ENCODE results near the gene TMEM50B. TPM values are rescaled to one million over a fixed set of nuclear protein-coding genes. Genes with fewer than 3 reads are reported as not detected.

TMEM50B gene
- total RNA-seq, 1 donor from 2014 or later: 29.7 TPM

GRCh38 chr21:33461538-33462250 lies 18.1 kb downstream of the TMEM50B start:
- H3K4me3 Mint-ChIP-seq (ENCODE audit: unreplicated experiment): no peak overlapping the region
- no peak overlapping the region for H3K27ac ChIP-seq (ENCODE audit: low read depth, low read length)
- peaks cover 4% of the 10 kb centered on the region for H3K4me1 Mint-ChIP-seq (ENCODE audit: low read depth, unreplicated experiment)

GRCh38 chr21:33458861-33459260 lies 20.9 kb downstream of the TMEM50B start:
- Histone ChIP-seq H3K9ac (ENCODE audit: low read length) (no peak overlapping the region), H3K27ac (ENCODE audit: low read depth, low read length) (no peak overlapping the region), H3K79me2 (ENCODE audit: insufficient read depth, low read length) (no peaks in the 10 kb centered on the region), H3K4me2 (ENCODE audit: low read length) (no peak overlapping the region), H4K20me1 (ENCODE audit: insufficient read depth, low read length) (no peaks in the 10 kb centered on the region), H3K4me1 (ENCODE audit: insufficient read depth, low read length) (no peaks in the 10 kb centered on the region), H3K9me3 (ENCODE audit: insufficient read depth, low read depth, low read length) (no peaks in the 10 kb centered on the region), H3K36me3 (ENCODE audit: insufficient read depth, low read length) (peaks cover 5% of the 10 kb centered on the region), H3K27me3 (ENCODE audit: insufficient read depth, low read length) (no peaks in the 10 kb centered on the region), H3K4me3 (ENCODE audit: insufficient read depth, low read depth, low read length) (no peak overlapping the region), H2AFZ (ENCODE audit: low read depth, low read length) (no peak overlapping the region)
- no peaks in the 10 kb centered on the region for H3K9me3 Mint-ChIP-seq (ENCODE audit: unreplicated experiment)
- DNase-seq (ENCODE audit: low read depth) (no peak), FAIRE-seq (no peak)
- no peak overlapping the region for H3K4me3 Mint-ChIP-seq (ENCODE audit: unreplicated experiment)
- no peak for TF ChIP-seq CTCF (IDR thresholded peaks at IDR 0.05; ENCODE audit: insufficient read depth, low read depth, low read length)
- TF ChIP-seq EZH2 (IDR thresholded peaks at IDR 0.05; ENCODE audit: insufficient read depth, low read length): no peak
- H3K4me1 Mint-ChIP-seq (ENCODE audit: low read depth, unreplicated experiment): peaks cover 4% of the 10 kb centered on the region
- no peaks in the 10 kb centered on the region for H3K36me3 Mint-ChIP-seq (ENCODE audit: low read depth, unreplicated experiment)
- H3K27me3 Mint-ChIP-seq (ENCODE audit: low read depth, unreplicated experiment): no peaks in the 10 kb centered on the region
- H3K27ac Mint-ChIP-seq (ENCODE audit: unreplicated experiment): no peak overlapping the region

More at GRCh38 chr21:33461538-33462250, 18.1 kb downstream of the TMEM50B start:
- H3K4me3 ChIP-seq (ENCODE audit: insufficient read depth, low read depth, low read length): no peak overlapping the region
- FAIRE-seq (no peak), DNase-seq (ENCODE audit: low read depth) (no peak)
- H2AFZ ChIP-seq (ENCODE audit: low read depth, low read length): no peak overlapping the region
- no peak overlapping the region for H3K27ac Mint-ChIP-seq (ENCODE audit: unreplicated experiment)
- H4K20me1 ChIP-seq (ENCODE audit: insufficient read depth, low read length): no peaks in the 10 kb centered on the region
- no peaks in the 10 kb centered on the region for H3K27me3 Mint-ChIP-seq (ENCODE audit: low read depth, unreplicated experiment)
- H3K36me3 ChIP-seq (ENCODE audit: insufficient read depth, low read length): peaks cover 6% of the 10 kb centered on the region
- no peaks in the 10 kb centered on the region for H3K27me3 ChIP-seq (ENCODE audit: insufficient read depth, low read length)
- no peaks in the 10 kb centered on the region for H3K4me1 ChIP-seq (ENCODE audit: insufficient read depth, low read length)
- no peaks in the 10 kb centered on the region for H3K36me3 Mint-ChIP-seq (ENCODE audit: low read depth, unreplicated experiment)
- no peak overlapping the region for H3K9ac ChIP-seq (ENCODE audit: low read length)
- no peak overlapping the region for H3K4me2 ChIP-seq (ENCODE audit: low read length)
- TF ChIP-seq CTCF (IDR thresholded peaks at IDR 0.05; ENCODE audit: insufficient read depth, low read depth, low read length) (no peak), EZH2 (IDR thresholded peaks at IDR 0.05; ENCODE audit: insufficient read depth, low read length) (no peak)
- H3K79me2 ChIP-seq (ENCODE audit: insufficient read depth, low read length): no peaks in the 10 kb centered on the region
- H3K9me3 ChIP-seq (ENCODE audit: insufficient read depth, low read depth, low read length): no peaks in the 10 kb centered on the region
- no peaks in the 10 kb centered on the region for H3K9me3 Mint-ChIP-seq (ENCODE audit: unreplicated experiment)
